Activated CD4-positive, alpha-beta T cell treated with anti-CD3 and anti-CD28 coated beads, Interleukin-2, amount 10 ng/mL, durations not matched to agents 24 days and 14 days (primary cell): ENCODE measurements around the gene LRP1-AS. TPM values are rescaled to one million over a fixed set of nuclear protein-coding genes. Genes with fewer than 3 reads are reported as not detected.
A peak's percentile ranks its signal among the peaks of the same experiment; 100 is the strongest.

Experiments used
- DNase-seq: peaks from one replicate; pipeline ENCODE4 v3.0.0; 2022
- H3K27ac Mint-ChIP-seq: one replicate; pipeline ENCODE4 v1.8.0; 2022; ENCODE audit warnings: mild to moderate bottlenecking, mixed read lengths
- H3K27me3 Mint-ChIP-seq: one replicate; pipeline ENCODE4 v1.8.0; 2022; ENCODE audit warnings: mixed read lengths
- H3K36me3 Mint-ChIP-seq: one replicate; pipeline ENCODE4 v1.8.0; 2022; ENCODE audit warnings: low read depth, mild to moderate bottlenecking, mixed read lengths
- H3K4me1 Mint-ChIP-seq: one replicate; pipeline ENCODE4 v1.8.0; 2021; ENCODE audit warnings: mixed read lengths
- H3K4me3 Mint-ChIP-seq: one replicate; pipeline ENCODE4 v1.8.0; 2022; ENCODE audit warnings: mild to moderate bottlenecking, moderate library complexity, mixed read lengths
- H3K9me3 Mint-ChIP-seq: one replicate; pipeline ENCODE4 v1.8.0; 2021; ENCODE audit warnings: mixed read lengths
- intact Hi-C: fragments of 100-400 bp; cut with micrococcal nuclease; formaldehyde crosslinking; loops from one replicate; pipeline ENCODE4 v1.15.1; 2023
- total RNA-seq: library from RNA; stranded (reverse); gene quantifications from 2 replicates; pipeline ENCODE4 v1.2.3, GENCODE V29; 2022

The LRP1-AS gene
- total RNA-seq, 1 donor from 2014 or later, result not detected

- Mint-ChIP-seq H3K36me3 (peaks cover 81% of the 10 kb centered on the region), H3K27me3 (no peaks in the 10 kb centered on the region), H3K27ac (peak overlapping the region; percentile 77), H3K9me3 (no peaks in the 10 kb centered on the region), H3K4me3 (no peak overlapping the region), H3K4me1 (peaks cover 62% of the 10 kb centered on the region)
- intact Hi-C loops, result no loop called here
- DNase-seq, result no peak
These were observed 52.0 kb downstream of the LRP1-AS start for GRCh38 chr12:57095440-57095839.

Other genes starting within 250 kb of the LRP1-AS start
- not detected in 2 replicates for gene SDR9C7, start 213.2 kb downstream of the LRP1-AS start, total RNA-seq
- gene RDH16, start 190.0 kb downstream of the LRP1-AS start, total RNA-seq, result 0.38 and 0.42 TPM in 2 replicates
- 11.0 TPM in 2 replicates for gene ZBTB39, start 141.1 kb downstream of the LRP1-AS start, total RNA-seq
- gene TAC3, start 131.1 kb downstream of the LRP1-AS start, total RNA-seq, result 0.57 TPM in 1 of 2 replicates, not detected in the other
- 1.7 TPM in 2 replicates for gene MYO1A, start 97.5 kb downstream of the LRP1-AS start, total RNA-seq
- gene NEMP1, start 68.8 kb downstream of the LRP1-AS start, total RNA-seq, result 77.0 and 80.6 TPM in 2 replicates
- gene NAB2, start 58.5 kb downstream of the LRP1-AS start, total RNA-seq, result 70.5 and 76.7 TPM in 2 replicates
- gene STAT6, start 36.3 kb downstream of the LRP1-AS start, total RNA-seq, result 304 and 319 TPM in 2 replicates
- gene LRP1, start 19.1 kb downstream of the LRP1-AS start, total RNA-seq, result 0.28 and 0.93 TPM in 2 replicates
- 0.47 and 0.73 TPM in 2 replicates for gene NXPH4, start 69.2 kb upstream of the LRP1-AS start, total RNA-seq
- 297 and 310 TPM in 2 replicates for gene SHMT2, start 82.1 kb upstream of the LRP1-AS start, total RNA-seq
- 4.9 and 5.5 TPM in 2 replicates for gene STAC3, start 103.6 kb upstream of the LRP1-AS start, total RNA-seq